Keratinocyte (primary cell): ENCODE results near the gene ZC3H12A. TPM values are rescaled to one million over a fixed set of nuclear protein-coding genes. Genes with fewer than 3 reads are reported as not detected.
A peak's percentile ranks its signal among the peaks of the same experiment; 100 is the strongest.

Source experiments
- DNase-seq: peaks from one replicate; pipeline ENCODE4 v3.0.0-alpha.2; 2011; ENCODE audit warnings: low read depth, missing footprints, low spot score
- FAIRE-seq: peaks from 2 replicates; lab custom pipeline; 2011; peaks lifted over from hg19 to GRCh38; lab: Jason Lieb, UNC
- H2AFZ ChIP-seq: 2 replicates; pipeline ENCODE4 v1.6.0; 2012; ENCODE audit warnings: low read length, control low read depth, inconsistent platforms; ENCODE audit not compliant: control insufficient read depth
- H3K27ac ChIP-seq: 2 replicates; pipeline ENCODE4 v1.5.1; 2011; ENCODE audit warnings: low read length; ENCODE audit not compliant: control insufficient read depth, insufficient read depth
- H3K27me3 ChIP-seq: 3 replicates; pipeline ENCODE4 v1.6.0; 2011; ENCODE audit warnings: low read length; ENCODE audit not compliant: control insufficient read depth, insufficient read depth; ENCODE audit errors: extremely low read depth
- H3K36me3 ChIP-seq, 2 experiments: 2 replicates in 1 of 2; 3 replicates in 1 of 2; pipeline ENCODE4 v1.5.1; 2011; ENCODE audit warnings: low read length in 2 of 2, mild to moderate bottlenecking in 1 of 2; ENCODE audit not compliant: control insufficient read depth in 2 of 2, insufficient read depth in 2 of 2; ENCODE audit errors: extremely low read depth in 1 of 2
- H3K4me1 ChIP-seq: 3 replicates; pipeline ENCODE4 v1.5.1; 2011; ENCODE audit warnings: low read length; ENCODE audit not compliant: control insufficient read depth, insufficient read depth; ENCODE audit errors: extremely low read depth
- H3K4me2 ChIP-seq: 3 replicates; pipeline ENCODE4 v1.6.0; 2011; ENCODE audit warnings: low read depth, low read length; ENCODE audit not compliant: control insufficient read depth, insufficient read depth; ENCODE audit errors: extremely low read depth
- H3K4me3 ChIP-seq, 3 experiments: fragments of 200-600 bp in 1 of 3; sonication (generic) in 1 of 3; 2 replicates in 2 of 3; 3 replicates in 1 of 3; pipeline ENCODE4 v1.5.1; 2011 to 2016; ENCODE audit warnings: low read length in 3 of 3, mild to moderate bottlenecking in 3 of 3, control low read depth in 2 of 3, inconsistent platforms in 1 of 3, low read depth in 1 of 3, mixed read lengths in 1 of 3, mixed run types in 1 of 3, moderate library complexity in 1 of 3; ENCODE audit not compliant: control insufficient read depth in 2 of 3, insufficient read depth in 2 of 3; ENCODE audit errors: extremely low read depth in 1 of 3
- H3K79me2 ChIP-seq: 2 replicates; pipeline ENCODE4 v1.6.0; 2012; ENCODE audit warnings: low read length; ENCODE audit not compliant: control insufficient read depth, insufficient read depth
- H3K9ac ChIP-seq: 3 replicates; pipeline ENCODE4 v1.6.0; 2011; ENCODE audit warnings: low read length; ENCODE audit not compliant: control insufficient read depth, insufficient read depth; ENCODE audit errors: extremely low read depth
- H3K9me1 ChIP-seq: 3 replicates; pipeline ENCODE4 v1.6.0; 2011; ENCODE audit warnings: low read length; ENCODE audit not compliant: control insufficient read depth, insufficient read depth; ENCODE audit errors: extremely low read depth
- H3K9me3 ChIP-seq: 2 replicates; pipeline ENCODE4 v1.5.1; 2012; ENCODE audit warnings: low read depth, low read length; ENCODE audit not compliant: control insufficient read depth
- H4K20me1 ChIP-seq: 3 replicates; pipeline ENCODE4 v1.6.0; 2011; ENCODE audit warnings: low read length; ENCODE audit not compliant: control insufficient read depth, insufficient read depth; ENCODE audit errors: extremely low read depth
- EZH2 ChIP-seq: IDR thresholded peaks from one replicate; pipeline ENCODE4 v1.6.1; 2012; ENCODE audit warnings: inconsistent platforms, mild to moderate bottlenecking, low read length, moderate library complexity
- dilution Hi-C: fragments of 300-500 bp; cut with MboI; formaldehyde crosslinking; loops from one replicate; pipeline ENCODE4 v1.7.0; 2020; ENCODE audit warnings: low sequenced_read_pairs; ENCODE audit not compliant: extremely low pct_ligation_motif_present
- polyA plus RNA-seq, 5 experiments: library from polyadenylated mRNA; depleted of rRNA in 3 of 5; stranded (reverse) in 3 of 5; stranded (forward) in 1 of 5; unstranded in 1 of 5; fragments of >200 nt; gene quantifications; 1 replicate in 1 of 5; 2 replicates in 3 of 5; 3 replicates in 1 of 5; pipeline versions ENCODE4 v1.2.1 to v1.2.3, GENCODE V29; 2011 to 2012; ENCODE audit warnings: missing spikeins in 2 of 5, low read depth in 1 of 5, low replicate concordance in 1 of 5
- TF ChIP-seq, protein P1 (sequence below), 3 experiments: IDR thresholded peaks in 1 of 3; conservative IDR thresholded peaks in 1 of 3; optimal IDR thresholded peaks in 1 of 3; 2 replicates in 2 of 3; 3 replicates in 1 of 3; pipeline versions ENCODE3 to v1.5.1; 2011; ENCODE audit warnings: low read length in 3 of 3, mild to moderate bottlenecking in 3 of 3, moderate library complexity in 2 of 3, control low read depth in 1 of 3, inconsistent platforms in 1 of 3; ENCODE audit not compliant: insufficient read depth in 2 of 3; ENCODE audit errors: extremely low read depth in 1 of 3

The ZC3H12A gene
- polyA plus RNA-seq, 1 donor (not counting 4 experiments of a cell fraction or from before 2014, with no cell fraction given): 24.4 TPM

- Histone ChIP-seq H3K9ac (no peak overlapping the region), H3K27ac (no peak overlapping the region), H3K79me2 (no peaks in the 10 kb centered on the region), H3K27me3 (no peaks in the 10 kb centered on the region), H3K4me2 (no peak overlapping the region), H3K36me3 (no peaks in the 10 kb centered on the region), H4K20me1 (no peaks in the 10 kb centered on the region), H3K9me3 (no peaks in the 10 kb centered on the region), H3K4me3 (no peak overlapping the region), H3K9me1 (no peaks in the 10 kb centered on the region), H2AFZ (no peak overlapping the region), H3K4me1 (peaks cover 31% of the 10 kb centered on the region)
- DNase-seq (no peak), FAIRE-seq (no peak)
- dilution Hi-C loops: no loop called here
- TF ChIP-seq, protein P1, sequence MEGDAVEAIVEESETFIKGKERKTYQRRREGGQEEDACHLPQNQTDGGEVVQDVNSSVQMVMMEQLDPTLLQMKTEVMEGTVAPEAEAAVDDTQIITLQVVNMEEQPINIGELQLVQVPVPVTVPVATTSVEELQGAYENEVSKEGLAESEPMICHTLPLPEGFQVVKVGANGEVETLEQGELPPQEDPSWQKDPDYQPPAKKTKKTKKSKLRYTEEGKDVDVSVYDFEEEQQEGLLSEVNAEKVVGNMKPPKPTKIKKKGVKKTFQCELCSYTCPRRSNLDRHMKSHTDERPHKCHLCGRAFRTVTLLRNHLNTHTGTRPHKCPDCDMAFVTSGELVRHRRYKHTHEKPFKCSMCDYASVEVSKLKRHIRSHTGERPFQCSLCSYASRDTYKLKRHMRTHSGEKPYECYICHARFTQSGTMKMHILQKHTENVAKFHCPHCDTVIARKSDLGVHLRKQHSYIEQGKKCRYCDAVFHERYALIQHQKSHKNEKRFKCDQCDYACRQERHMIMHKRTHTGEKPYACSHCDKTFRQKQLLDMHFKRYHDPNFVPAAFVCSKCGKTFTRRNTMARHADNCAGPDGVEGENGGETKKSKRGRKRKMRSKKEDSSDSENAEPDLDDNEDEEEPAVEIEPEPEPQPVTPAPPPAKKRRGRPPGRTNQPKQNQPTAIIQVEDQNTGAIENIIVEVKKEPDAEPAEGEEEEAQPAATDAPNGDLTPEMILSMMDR (optimal IDR thresholded peaks at IDR 0.05 in 1 of 3, IDR thresholded peaks at IDR 0.05 in 1 of 3, conservative IDR thresholded peaks at IDR 0.05 in 1 of 3; ENCODE audit: extremely low read depth in 1 of 3, insufficient read depth in 2 of 3, low read length in 3 of 3): no peak
- TF ChIP-seq EZH2: no peak
These were observed 27.5 kb upstream of the ZC3H12A start for GRCh38 chr1:37446874-37447273.

DNA sequence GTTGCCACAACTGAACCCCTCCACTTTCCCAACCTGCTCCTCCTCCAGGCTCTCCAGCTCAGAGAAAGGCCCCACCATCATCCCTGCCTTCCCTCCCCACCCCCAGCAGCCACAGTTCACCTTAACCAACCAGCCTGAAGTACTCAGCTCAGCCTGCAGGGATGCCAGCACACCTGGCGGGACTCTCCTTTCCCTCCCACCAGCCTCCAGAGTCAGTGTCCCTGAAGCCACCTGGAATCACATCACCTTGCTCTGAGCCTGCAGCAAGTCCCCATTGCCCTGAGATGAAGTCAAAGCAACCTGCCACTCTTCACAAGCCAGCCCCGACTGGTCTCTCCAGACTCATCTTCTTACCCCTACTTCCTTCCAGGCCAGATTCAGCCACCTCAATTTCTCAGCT, 26.2 kb upstream of the ZC3H12A start:
- Histone ChIP-seq H3K27me3 (no peaks in the 10 kb centered on the region), H3K4me3 (peak overlapping the region in 1 of 3 experiments; percentile 7), H3K4me1 (peaks cover 36% of the 10 kb centered on the region), H3K9ac (peak overlapping the region; percentile 42), H3K9me3 (no peaks in the 10 kb centered on the region), H3K36me3 (no peaks in the 10 kb centered on the region), H3K4me2 (peak overlapping the region; percentile 62), H3K27ac (peak overlapping the region; percentile 87), H3K9me1 (no peaks in the 10 kb centered on the region), H3K79me2 (no peaks in the 10 kb centered on the region), H2AFZ (peak overlapping the region; percentile 62), H4K20me1 (no peaks in the 10 kb centered on the region)
- FAIRE-seq (no peak), DNase-seq (peak; percentile 42)
- TF ChIP-seq, protein P1 (optimal IDR thresholded peaks at IDR 0.05 in 1 of 3, IDR thresholded peaks at IDR 0.05 in 1 of 3, conservative IDR thresholded peaks at IDR 0.05 in 1 of 3; ENCODE audit: extremely low read depth in 1 of 3, insufficient read depth in 2 of 3, low read length in 3 of 3): peak in 2 of 3 experiments; percentile 19 to 69
- TF ChIP-seq EZH2: no peak
- dilution Hi-C loops: no loop called here
